AG04449 (cell line): ENCODE results near the gene JAKMIP1.
"Not testable (repeated sequence)": the region's sequence is repeated elsewhere in the genome, so short reads cannot be mapped to it uniquely, and the experiment has no call there.

Source experiments
- CTCF ChIA-PET: fragments of 350-600 bp; formaldehyde crosslinking; extraction: SDS; loops from one replicate; lab custom pipeline; 2021; ENCODE audit warnings: antibody characterized with exemption; lab: Yijun Ruan, JAX
- POLR2A ChIA-PET: fragments of 400-600, 350-600 bp; formaldehyde crosslinking; extraction: SDS; loops from one replicate; lab custom pipeline; 2020; ENCODE audit warnings: antibody characterized with exemption, inconsistent platforms; lab: Yijun Ruan, JAX
- DNase-seq: peaks from one replicate; pipeline ENCODE4 v3.0.0-alpha.2; 2010; ENCODE audit warnings: low read depth, low spot score
- H3K4me3 ChIP-seq: 2 replicates; pipeline ENCODE4 v1.5.1; 2011; ENCODE audit warnings: low read depth, mild to moderate bottlenecking, control low read depth, low read length
- TF ChIP-seq, protein P1 (sequence below): IDR thresholded peaks from one replicate; pipeline ENCODE4 v1.5.1; 2011; ENCODE audit warnings: mild to moderate bottlenecking, moderate library complexity, low read length, control low read depth, inconsistent platforms; ENCODE audit not compliant: insufficient read depth; ENCODE audit errors: missing control alignments

Gene JAKMIP1

DNA sequence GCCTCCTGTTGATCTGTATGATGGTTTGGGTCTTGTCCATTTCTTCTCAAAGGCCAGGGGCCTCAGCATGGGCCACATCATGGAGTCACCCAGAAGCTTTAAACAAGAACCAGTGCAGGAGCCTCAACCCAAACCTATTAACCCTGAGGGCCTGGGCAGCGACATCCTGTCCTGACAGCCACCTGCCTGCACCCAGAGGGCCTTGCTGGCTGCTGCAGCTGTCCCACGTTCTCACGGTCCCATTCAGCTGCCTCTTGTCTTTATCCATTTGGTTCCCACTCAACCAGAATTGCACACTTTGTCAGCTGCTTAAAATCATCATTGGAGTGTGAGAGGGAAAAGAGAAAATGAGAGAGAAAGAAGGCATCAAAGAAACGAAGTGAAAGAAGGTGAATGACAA, 203.7 kb downstream of the JAKMIP1 start:
- ChIA-PET CTCF (interaction anchor here (1.9 to 3.2 kb wide), 3 partner anchors 10 to 92 kb away, joined by 6 to 37 read pairs (median 16); no protein-coding TSS in a partner anchor), POLR2A (no interaction called here)
- no peak overlapping the region for H3K4me3 ChIP-seq
- TF ChIP-seq, protein P1, sequence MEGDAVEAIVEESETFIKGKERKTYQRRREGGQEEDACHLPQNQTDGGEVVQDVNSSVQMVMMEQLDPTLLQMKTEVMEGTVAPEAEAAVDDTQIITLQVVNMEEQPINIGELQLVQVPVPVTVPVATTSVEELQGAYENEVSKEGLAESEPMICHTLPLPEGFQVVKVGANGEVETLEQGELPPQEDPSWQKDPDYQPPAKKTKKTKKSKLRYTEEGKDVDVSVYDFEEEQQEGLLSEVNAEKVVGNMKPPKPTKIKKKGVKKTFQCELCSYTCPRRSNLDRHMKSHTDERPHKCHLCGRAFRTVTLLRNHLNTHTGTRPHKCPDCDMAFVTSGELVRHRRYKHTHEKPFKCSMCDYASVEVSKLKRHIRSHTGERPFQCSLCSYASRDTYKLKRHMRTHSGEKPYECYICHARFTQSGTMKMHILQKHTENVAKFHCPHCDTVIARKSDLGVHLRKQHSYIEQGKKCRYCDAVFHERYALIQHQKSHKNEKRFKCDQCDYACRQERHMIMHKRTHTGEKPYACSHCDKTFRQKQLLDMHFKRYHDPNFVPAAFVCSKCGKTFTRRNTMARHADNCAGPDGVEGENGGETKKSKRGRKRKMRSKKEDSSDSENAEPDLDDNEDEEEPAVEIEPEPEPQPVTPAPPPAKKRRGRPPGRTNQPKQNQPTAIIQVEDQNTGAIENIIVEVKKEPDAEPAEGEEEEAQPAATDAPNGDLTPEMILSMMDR, result no peak
- DNase-seq, result no peak

DNA sequence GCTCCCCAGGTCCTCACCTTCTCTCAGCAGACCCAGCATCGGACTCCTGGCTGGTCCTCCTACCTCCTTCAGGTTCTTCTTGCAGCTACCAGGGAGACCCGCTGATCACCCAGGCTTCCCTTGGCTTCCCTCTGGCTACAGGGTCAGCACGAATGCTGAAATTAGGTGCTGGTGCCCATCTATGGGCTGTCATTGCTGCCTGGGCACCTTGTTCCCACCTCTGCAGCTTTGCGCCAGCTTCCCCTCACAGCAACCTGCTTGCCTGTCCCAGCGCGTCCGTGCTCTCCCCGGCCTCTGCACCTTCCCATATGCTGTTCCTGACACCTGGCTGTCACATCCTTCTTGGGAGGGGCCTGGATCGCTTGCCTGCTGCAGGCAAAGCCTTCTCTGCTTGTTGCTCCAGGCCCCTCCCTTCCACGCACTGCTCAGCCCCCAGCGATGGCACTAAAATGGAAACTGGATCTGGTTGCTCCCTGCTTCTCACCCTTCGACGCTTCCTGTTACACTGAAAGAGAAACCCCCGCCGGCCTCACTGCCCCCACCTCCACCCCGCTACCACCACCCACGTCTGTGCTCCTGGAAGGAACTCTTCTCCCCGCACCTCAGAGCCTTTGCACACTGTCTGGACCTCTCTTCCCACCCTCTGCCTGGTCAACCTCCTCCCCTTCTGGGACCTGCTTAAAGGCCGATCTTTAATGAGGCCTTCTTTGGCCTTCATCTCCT, 204.3 kb downstream of the JAKMIP1 start:
- no peak overlapping the region for H3K4me3 ChIP-seq
- TF ChIP-seq, protein P1, result no peak
- CTCF ChIA-PET, result interaction anchor here (1.0 kb wide), 1 partner anchor 331 kb away, joined by 3 read pairs; no protein-coding TSS in a partner anchor
- no peak for DNase-seq
- POLR2A ChIA-PET, result no interaction called here

DNA sequence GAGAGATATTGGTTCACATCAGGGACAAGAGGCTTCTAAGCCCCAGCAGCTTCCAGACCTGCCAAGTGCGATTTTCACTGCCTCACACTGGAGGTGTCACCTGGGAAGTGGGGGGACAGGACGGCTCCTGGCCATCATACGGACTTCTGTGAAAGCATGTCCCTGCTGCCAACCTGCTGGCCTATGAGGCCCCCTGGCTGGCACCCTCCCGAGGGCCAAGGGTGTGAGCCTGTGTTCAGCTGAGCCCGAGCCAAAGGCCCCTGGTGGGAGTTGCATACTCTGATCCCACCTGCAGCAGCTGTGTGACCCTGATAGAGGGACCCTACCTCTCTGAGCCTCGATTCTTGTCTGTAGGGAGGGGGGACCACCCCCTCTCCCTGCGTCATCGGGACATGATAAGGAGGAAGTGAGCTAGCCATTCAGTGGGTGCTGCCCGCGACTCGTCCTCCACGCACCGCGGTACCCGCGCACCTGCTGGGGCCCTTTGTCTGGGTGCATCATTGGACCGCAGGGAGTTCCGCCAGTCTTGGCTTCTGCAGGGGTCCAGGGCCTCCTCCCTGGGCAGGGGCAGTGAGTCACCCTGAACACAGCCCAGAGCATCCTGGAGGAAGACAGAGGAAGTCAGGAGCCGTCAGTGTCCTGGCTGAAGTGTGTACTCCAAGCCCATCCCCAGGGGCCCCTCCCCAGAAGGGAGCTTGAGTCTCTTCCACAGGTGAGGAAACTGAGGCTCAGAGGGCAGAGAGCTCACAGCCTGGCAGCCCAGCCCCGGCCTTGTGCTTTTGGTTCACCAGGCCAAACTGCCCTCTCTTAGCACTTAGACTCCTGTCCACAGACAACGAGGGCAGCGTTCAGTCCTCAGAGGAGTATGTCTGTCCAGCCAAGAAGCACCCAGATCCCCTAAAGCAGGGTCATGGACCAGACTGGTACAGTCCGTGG, 206.2 kb downstream of the JAKMIP1 start:
- DNase-seq, result no peak
- POLR2A ChIA-PET, result no interaction called here
- TF ChIP-seq, protein P1, result no peak
- no peak overlapping the region for H3K4me3 ChIP-seq
- CTCF ChIA-PET, result no interaction called here

DNA sequence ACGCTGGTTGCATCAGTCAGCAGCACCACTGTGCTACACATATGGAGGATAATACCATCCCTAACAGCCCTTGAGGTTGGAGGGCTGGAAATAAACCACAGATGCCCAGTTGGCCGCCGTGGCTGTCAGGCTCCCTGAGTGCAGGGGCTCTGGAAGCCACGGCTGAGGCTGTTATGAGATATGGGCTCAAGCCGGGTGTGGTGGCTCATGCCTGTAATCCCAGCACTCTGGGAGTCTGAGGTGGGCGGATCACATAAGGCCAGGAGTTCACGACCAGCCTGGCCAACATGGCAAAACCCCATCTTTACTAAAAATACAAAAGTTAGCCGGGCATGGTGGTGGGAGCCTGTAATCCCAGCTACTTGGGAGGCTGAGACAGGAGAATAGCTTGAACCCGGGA, 207.0 kb downstream of the JAKMIP1 start:
- POLR2A ChIA-PET, H3K4me3 ChIP-seq, CTCF ChIA-PET, DNase-seq: not testable (repeated sequence)

DNA sequence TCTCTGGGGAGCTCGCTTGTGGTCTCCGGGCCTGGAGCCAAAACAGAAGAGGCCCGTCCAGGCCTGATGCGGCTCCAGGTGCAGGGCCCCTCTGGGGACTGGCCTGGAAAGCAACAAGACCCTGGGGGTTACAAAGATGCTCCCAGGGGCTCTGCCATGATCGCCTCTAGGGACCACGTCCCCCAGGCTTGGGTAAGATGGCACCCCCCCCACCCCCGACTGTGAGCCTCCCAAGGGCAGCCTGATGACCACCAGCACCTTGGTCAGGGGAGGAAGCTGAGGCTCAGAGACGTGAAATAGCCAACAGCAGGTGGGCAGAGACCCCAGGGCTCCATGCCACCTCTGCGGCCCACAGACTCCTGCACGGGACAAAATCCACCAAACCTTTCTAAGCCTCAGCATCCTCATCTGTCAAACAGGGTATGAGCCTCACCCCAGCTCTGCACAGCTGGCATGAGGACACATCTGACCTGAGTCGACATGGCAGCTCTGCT, 207.5 kb downstream of the JAKMIP1 start:
- CTCF ChIA-PET, result interaction anchor here (1.1 kb wide), 1 partner anchor 10 kb away, joined by 3 read pairs; no protein-coding TSS in a partner anchor
- no peak for DNase-seq
- no peak overlapping the region for H3K4me3 ChIP-seq
- TF ChIP-seq, protein P1, result no peak
- POLR2A ChIA-PET, result no interaction called here

DNA sequence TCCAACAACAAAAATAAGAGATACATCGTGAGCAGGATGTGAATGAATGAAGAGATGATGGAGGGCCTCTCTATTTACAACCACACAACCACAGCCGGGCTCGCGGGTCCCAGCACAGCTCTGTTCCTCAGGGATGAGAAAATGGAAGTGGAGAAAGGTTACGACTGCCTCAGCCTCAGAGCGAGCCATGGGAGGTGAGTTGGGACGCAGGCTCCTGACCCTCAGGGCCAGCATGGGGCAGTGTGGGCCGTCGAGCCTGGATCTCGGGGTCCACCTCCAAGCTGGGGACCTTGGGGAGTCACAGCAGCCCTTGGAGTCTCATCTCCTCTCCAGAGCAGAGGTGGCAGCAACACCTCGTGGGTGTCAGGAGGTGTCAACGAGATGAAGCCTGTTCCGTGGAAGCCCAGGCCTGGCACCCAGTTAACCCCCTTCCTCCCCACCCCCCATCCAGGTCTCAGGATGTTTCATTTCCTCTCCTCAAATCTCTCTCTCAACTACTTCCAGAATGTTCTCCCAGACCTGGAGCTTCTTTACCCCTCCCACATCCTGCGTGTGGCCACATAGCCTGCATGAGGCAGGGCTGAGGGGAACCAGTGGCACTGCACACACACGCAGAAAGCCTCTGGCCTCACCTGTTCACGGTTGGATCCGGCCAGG, 208.1 kb downstream of the JAKMIP1 start:
- no peak for DNase-seq
- ChIA-PET CTCF (interaction anchor here (1.1 kb wide), 1 partner anchor 10 kb away, joined by 3 read pairs; no protein-coding TSS in a partner anchor), POLR2A (no interaction called here)
- H3K4me3 ChIP-seq, result no peak overlapping the region
- TF ChIP-seq, protein P1, result no peak
